ENCODE measurements around the gene SYS1. TPM values are rescaled to one million over a fixed set of nuclear protein-coding genes. Genes with fewer than 3 reads are reported as not detected.

Gene SYS1
- total and polyA plus RNA-seq, 2 donors (not counting 3 experiments of a cell fraction or from before 2014, with no cell fraction given) = 27.4 to 79.6 TPM

DNA sequence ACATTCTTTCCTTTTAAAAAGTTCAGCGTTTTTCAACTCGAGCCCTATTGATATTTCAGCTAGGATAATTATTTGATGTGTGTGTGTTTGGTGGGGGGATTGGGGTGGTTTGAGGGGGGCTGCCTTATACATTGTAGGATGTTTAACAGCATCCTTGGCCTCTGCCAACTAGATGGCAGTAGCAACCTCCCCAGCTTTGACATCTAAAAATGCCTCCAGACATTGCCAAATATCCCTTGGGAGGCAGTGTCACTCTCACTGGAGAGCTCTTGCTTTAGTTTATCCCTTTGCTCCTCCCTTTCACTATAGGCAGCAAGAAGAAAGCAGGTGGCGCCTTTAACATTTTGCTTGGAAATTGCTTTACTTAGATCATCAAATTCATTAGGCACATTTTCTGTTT, 29.8 kb downstream of the SYS1 start:
- intact Hi-C loops (cut with micrococcal nuclease) (no loop called here), dilution Hi-C loops (cut with MboI; ENCODE audit: extremely low pct_ligation_motif_present, low sequenced_read_pairs) (no loop called here)
- Histone ChIP-seq H3K27ac (ENCODE audit: insufficient read depth, low read depth, low read length) (no peak overlapping the region), H3K27me3 (ENCODE audit: control insufficient read depth in 2 of 2, insufficient read depth in 2 of 2, low read length in 2 of 2) (no peaks in the 10 kb centered on the region), H3K36me3 (ENCODE audit: control insufficient read depth in 2 of 2, extremely low read depth in 1 of 2, insufficient read depth in 2 of 2, low read length in 2 of 2) (no peaks in the 10 kb centered on the region), H3K9me3 (replicated peaks; ENCODE audit: control insufficient read depth, insufficient read depth, low read length) (no peaks in the 10 kb centered on the region), H3K4me1 (ENCODE audit: control insufficient read depth, extremely low read depth, insufficient read depth, low read length) (peaks cover 3% of the 10 kb centered on the region), H3K4me2 (ENCODE audit: insufficient read depth, low read length) (no peak overlapping the region), H3K9me1 (replicated peaks; ENCODE audit: control insufficient read depth, extremely low read depth, insufficient read depth, low read length) (no peaks in the 10 kb centered on the region), H2AFZ (ENCODE audit: low read depth, low read length) (no peak overlapping the region), H3K79me2 (ENCODE audit: control insufficient read depth, insufficient read depth, low read length) (no peaks in the 10 kb centered on the region), H3K4me3 (replicated peaks in 1 of 3; ENCODE audit: insufficient read depth in 1 of 3, low read depth in 1 of 3, low read length in 3 of 3) (no peak overlapping the region), H4K20me1 (replicated peaks; ENCODE audit: control insufficient read depth, extremely low read depth, insufficient read depth, low read length) (no peaks in the 10 kb centered on the region), H3K9ac (replicated peaks; ENCODE audit: extremely low read depth, insufficient read depth, low read length) (no peak overlapping the region)
- TF ChIP-seq, protein P1, sequence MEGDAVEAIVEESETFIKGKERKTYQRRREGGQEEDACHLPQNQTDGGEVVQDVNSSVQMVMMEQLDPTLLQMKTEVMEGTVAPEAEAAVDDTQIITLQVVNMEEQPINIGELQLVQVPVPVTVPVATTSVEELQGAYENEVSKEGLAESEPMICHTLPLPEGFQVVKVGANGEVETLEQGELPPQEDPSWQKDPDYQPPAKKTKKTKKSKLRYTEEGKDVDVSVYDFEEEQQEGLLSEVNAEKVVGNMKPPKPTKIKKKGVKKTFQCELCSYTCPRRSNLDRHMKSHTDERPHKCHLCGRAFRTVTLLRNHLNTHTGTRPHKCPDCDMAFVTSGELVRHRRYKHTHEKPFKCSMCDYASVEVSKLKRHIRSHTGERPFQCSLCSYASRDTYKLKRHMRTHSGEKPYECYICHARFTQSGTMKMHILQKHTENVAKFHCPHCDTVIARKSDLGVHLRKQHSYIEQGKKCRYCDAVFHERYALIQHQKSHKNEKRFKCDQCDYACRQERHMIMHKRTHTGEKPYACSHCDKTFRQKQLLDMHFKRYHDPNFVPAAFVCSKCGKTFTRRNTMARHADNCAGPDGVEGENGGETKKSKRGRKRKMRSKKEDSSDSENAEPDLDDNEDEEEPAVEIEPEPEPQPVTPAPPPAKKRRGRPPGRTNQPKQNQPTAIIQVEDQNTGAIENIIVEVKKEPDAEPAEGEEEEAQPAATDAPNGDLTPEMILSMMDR (IDR thresholded peaks at IDR 0.05; ENCODE audit: extremely low read depth in 1 of 2, insufficient read depth in 1 of 2, low read depth in 1 of 2, low read length in 2 of 2) = no peak
- TF ChIP-seq, protein P2, sequence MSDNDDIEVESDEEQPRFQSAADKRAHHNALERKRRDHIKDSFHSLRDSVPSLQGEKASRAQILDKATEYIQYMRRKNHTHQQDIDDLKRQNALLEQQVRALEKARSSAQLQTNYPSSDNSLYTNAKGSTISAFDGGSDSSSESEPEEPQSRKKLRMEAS (IDR thresholded peaks at IDR 0.05; ENCODE audit: insufficient read depth, insufficient read length) = no peak
- TF ChIP-seq MYC (IDR thresholded peaks at IDR 0.05; ENCODE audit: low read depth, low read length) (no peak), FOS (IDR thresholded peaks at IDR 0.05; ENCODE audit: borderline replicate concordance, insufficient read depth, low read length) (no peak), GATA2 (IDR thresholded peaks at IDR 0.05; ENCODE audit: insufficient read depth, insufficient read length, low read depth, low read length) (no peak)
- ChIA-PET POLR2A (interaction anchor here (0.6 kb wide), 1 partner anchor 30 kb away, joined by 3 read pairs; the partner anchor contains the start of gene SYS1), CTCF (interaction anchor here (0.9 to 2.9 kb wide), 5 partner anchors 12 to 74 kb away, joined by 3 to 11 read pairs (median 5); no protein-coding TSS in a partner anchor)
- no TSS peak for BruUV-seq (replicated peaks)
- DNase-seq (ENCODE audit: low read depth, low spot score) (no peak), FAIRE-seq (no peak)
